Measurements from ENCODE around the gene IARS2.

The IARS2 gene

GRCh38 chr1:220056374-220056773, 37.6 kb upstream of the IARS2 start:
- H3K36me3 Mint-ChIP-seq (ENCODE audit: low read depth) = peaks cover 35% of the 10 kb centered on the region
- no peaks in the 10 kb centered on the region for H3K9me3 Mint-ChIP-seq
- H3K27ac Mint-ChIP-seq = no peak overlapping the region
- TF ChIP-seq, protein P1, sequence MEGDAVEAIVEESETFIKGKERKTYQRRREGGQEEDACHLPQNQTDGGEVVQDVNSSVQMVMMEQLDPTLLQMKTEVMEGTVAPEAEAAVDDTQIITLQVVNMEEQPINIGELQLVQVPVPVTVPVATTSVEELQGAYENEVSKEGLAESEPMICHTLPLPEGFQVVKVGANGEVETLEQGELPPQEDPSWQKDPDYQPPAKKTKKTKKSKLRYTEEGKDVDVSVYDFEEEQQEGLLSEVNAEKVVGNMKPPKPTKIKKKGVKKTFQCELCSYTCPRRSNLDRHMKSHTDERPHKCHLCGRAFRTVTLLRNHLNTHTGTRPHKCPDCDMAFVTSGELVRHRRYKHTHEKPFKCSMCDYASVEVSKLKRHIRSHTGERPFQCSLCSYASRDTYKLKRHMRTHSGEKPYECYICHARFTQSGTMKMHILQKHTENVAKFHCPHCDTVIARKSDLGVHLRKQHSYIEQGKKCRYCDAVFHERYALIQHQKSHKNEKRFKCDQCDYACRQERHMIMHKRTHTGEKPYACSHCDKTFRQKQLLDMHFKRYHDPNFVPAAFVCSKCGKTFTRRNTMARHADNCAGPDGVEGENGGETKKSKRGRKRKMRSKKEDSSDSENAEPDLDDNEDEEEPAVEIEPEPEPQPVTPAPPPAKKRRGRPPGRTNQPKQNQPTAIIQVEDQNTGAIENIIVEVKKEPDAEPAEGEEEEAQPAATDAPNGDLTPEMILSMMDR (IDR thresholded peaks at IDR 0.05; ENCODE audit: unreplicated experiment in 3 of 3) = no peak
- H3K4me3 Mint-ChIP-seq = no peak overlapping the region
- H3K4me1 Mint-ChIP-seq = no peaks in the 10 kb centered on the region
- no peaks in the 10 kb centered on the region for H3K27me3 Mint-ChIP-seq (ENCODE audit: low read depth)

GRCh38 chr1:220060876-220061275, 33.1 kb upstream of the IARS2 start:
- TF ChIP-seq, protein P1 (IDR thresholded peaks at IDR 0.05; ENCODE audit: unreplicated experiment in 3 of 3) = no peak
- Mint-ChIP-seq H3K36me3 (ENCODE audit: low read depth) (peaks cover 52% of the 10 kb centered on the region), H3K27me3 (ENCODE audit: low read depth) (no peaks in the 10 kb centered on the region), H3K4me3 (no peak overlapping the region), H3K9me3 (no peaks in the 10 kb centered on the region), H3K4me1 (no peaks in the 10 kb centered on the region), H3K27ac (no peak overlapping the region)

DNA sequence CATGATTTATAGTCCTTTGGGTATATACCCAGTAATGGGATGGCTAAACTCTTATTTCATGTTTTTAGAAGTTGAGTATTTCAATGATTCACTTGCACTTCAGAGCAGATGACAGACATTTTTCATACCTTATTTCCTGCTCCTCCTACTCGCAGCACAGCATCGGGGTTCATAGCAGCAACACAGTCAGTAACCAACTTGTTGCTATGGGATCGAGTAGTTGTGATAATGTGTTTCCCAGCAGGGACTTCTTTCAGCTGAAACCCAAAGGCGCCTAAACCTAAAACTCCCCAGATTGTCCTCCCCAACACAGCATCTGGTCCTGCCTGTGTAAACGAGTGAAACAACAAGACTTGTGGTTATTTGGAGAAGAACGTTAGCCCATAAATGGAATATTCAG, 31.3 kb upstream of the IARS2 start:
- Mint-ChIP-seq H3K9me3 (no peaks in the 10 kb centered on the region), H3K4me3 (no peak overlapping the region), H3K27ac (no peak overlapping the region), H3K36me3 (ENCODE audit: low read depth) (peaks cover 48% of the 10 kb centered on the region), H3K27me3 (ENCODE audit: low read depth) (no peaks in the 10 kb centered on the region), H3K4me1 (no peaks in the 10 kb centered on the region)
- TF ChIP-seq, protein P1 (IDR thresholded peaks at IDR 0.05; ENCODE audit: unreplicated experiment in 3 of 3) = no peak

DNA sequence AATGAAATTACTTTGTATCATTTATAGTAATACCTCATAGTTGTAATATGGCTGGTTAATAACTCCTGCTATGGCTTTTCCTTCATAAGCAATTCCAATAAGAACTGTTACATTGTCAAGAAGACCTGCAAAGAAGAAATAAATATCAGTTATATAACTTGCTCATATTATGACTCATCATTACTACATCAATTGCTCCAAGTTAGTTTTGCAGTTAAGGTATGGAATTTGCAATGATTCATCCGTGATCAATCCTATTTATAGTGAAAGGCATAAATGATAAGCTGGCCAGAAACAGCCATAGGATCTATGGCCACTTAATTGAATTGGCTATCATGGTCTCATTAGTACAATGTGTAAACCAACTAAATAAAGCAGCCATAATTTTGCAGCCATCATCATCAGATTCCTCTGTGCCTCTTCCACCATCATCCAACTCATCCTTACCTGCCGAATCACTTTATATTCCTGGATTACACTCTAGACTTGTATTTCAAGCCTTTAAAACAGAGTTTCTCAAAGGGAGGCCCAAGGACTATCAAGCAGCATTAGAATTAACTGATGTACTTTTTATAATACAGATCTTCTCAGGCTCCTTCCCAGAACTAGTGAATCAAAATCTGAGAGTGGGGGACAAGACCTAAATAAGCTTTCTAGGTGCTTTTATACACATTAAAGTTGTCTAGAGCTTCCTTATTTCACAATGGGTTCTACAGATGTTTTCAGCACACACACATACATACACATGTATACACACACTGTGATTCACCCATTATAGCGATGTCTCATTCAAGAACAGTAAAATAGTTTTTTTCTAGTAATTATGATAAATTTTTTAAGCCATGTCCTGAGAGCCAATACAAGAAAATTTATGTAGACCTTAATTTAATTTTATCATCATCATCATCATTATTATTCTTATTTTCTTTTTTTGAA, 26.4 kb upstream of the IARS2 start:
- Mint-ChIP-seq H3K27me3 (ENCODE audit: low read depth) (no peaks in the 10 kb centered on the region), H3K4me3 (no peak overlapping the region), H3K9me3 (no peaks in the 10 kb centered on the region), H3K27ac (no peak overlapping the region), H3K4me1 (no peaks in the 10 kb centered on the region), H3K36me3 (ENCODE audit: low read depth) (peaks cover 50% of the 10 kb centered on the region)
- TF ChIP-seq, protein P1 (IDR thresholded peaks at IDR 0.05; ENCODE audit: unreplicated experiment in 3 of 3) = no peak

GRCh38 chr1:220076861-220077762, 16.8 kb upstream of the IARS2 start:
- no peak overlapping the region for H3K4me3 Mint-ChIP-seq

More at GRCh38 chr1:220076861-220077762, 16.8 kb upstream of the IARS2 start:
- H3K9me3 Mint-ChIP-seq = no peaks in the 10 kb centered on the region
- H3K27ac Mint-ChIP-seq = no peak overlapping the region
- TF ChIP-seq, protein P1 (IDR thresholded peaks at IDR 0.05; ENCODE audit: unreplicated experiment in 3 of 3) = no peak
- no peaks in the 10 kb centered on the region for H3K4me1 Mint-ChIP-seq
- no peaks in the 10 kb centered on the region for H3K27me3 Mint-ChIP-seq (ENCODE audit: low read depth)
- peaks cover 55% of the 10 kb centered on the region for H3K36me3 Mint-ChIP-seq (ENCODE audit: low read depth)

All from nephron (organoid).